Choroid plexus epithelial cell (primary cell): ENCODE results near the gene WDR82.

ENCODE experiments used
- DNase-seq: peaks from one replicate; pipeline ENCODE4 v3.0.0-alpha.2; 2010; ENCODE audit warnings: low read depth
- H3K4me3 ChIP-seq: 2 replicates; pipeline ENCODE4 v1.5.1; 2011; ENCODE audit warnings: low read depth, mild to moderate bottlenecking, control low read depth, low read length, moderate library complexity
- CTCF ChIP-seq: conservative IDR thresholded peaks from 2 replicates; pipeline ENCODE4 v1.5.1; 2011; ENCODE audit warnings: low read depth, mild to moderate bottlenecking, control low read depth, inconsistent platforms, low read length, moderate library complexity

Gene WDR82

GRCh38 chr3:52254608-52255007 lies 23.8 kb downstream of the WDR82 start:
- DNase-seq = no peak
- H3K4me3 ChIP-seq = no peak overlapping the region
- TF ChIP-seq CTCF = no peak

GRCh38 chr3:52253314-52254304 lies 24.8 kb downstream of the WDR82 start:
- H3K4me3 ChIP-seq = no peak overlapping the region

GRCh38 chr3:52250122-52250521 lies 28.3 kb downstream of the WDR82 start:
- no peak for TF ChIP-seq CTCF
- no peak overlapping the region for H3K4me3 ChIP-seq
- no peak for DNase-seq

More at GRCh38 chr3:52253314-52254304, 24.8 kb downstream of the WDR82 start:
- TF ChIP-seq CTCF = no peak
- peak; percentile 24 for DNase-seq

DNA sequence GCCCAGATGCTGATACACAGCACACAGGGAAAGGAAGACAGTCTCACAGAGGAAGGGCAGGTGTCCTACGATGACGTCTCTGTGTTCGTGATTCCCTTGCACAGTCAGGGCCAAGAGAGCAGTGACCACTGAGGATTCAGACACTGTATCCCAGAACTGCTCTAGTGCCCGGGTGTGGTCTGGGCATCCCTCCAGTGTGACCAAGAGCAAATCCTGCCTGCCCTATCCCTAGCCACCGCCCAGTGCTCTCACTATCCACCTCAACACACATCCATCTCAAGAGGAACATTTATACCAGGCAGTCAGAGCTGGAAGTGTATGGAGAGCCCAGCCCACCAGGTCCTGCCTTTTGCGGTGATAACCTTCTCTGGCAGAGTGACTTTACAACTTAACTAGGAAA lies 28.8 kb downstream of the WDR82 start:
- DNase-seq = no peak
- no peak for TF ChIP-seq CTCF
- H3K4me3 ChIP-seq = no peak overlapping the region

GRCh38 chr3:52248816-52249547 lies 29.5 kb downstream of the WDR82 start:
- no peak for TF ChIP-seq CTCF
- no peak for DNase-seq
- H3K4me3 ChIP-seq = no peak overlapping the region

DNA sequence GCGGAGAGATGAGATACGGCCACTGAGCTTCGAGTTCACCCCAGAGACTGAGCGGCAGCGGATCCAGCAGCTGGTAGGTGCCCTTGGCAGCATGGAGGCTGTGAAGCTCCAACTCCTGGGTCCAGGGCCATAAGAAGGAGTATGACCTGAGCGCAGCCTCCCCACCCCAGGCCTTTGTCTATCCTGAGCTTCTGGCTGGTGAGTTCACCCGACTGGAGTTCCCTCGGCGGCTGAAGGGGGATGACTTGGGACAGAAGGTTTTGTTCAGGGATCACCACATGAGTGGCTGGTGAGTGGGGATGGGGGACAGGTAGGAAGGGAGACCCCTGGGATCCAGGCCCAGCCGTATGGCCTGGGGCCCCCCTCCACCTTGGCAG lies 30.3 kb downstream of the WDR82 start:
- no peak for TF ChIP-seq CTCF
- no peak overlapping the region for H3K4me3 ChIP-seq
- no peak for DNase-seq
